AG04449 (cell line): ENCODE measurements around the gene IWS1.

ENCODE experiments used
- CTCF ChIA-PET: fragments of 350-600 bp; formaldehyde crosslinking; extraction: SDS; loops from one replicate; lab custom pipeline; 2021; ENCODE audit warnings: antibody characterized with exemption; lab: Yijun Ruan, JAX
- POLR2A ChIA-PET: fragments of 400-600, 350-600 bp; formaldehyde crosslinking; extraction: SDS; loops from one replicate; lab custom pipeline; 2020; ENCODE audit warnings: antibody characterized with exemption, inconsistent platforms; lab: Yijun Ruan, JAX
- DNase-seq: peaks from one replicate; pipeline ENCODE4 v3.0.0-alpha.2; 2010; ENCODE audit warnings: low read depth, low spot score
- H3K4me3 ChIP-seq: 2 replicates; pipeline ENCODE4 v1.5.1; 2011; ENCODE audit warnings: low read depth, mild to moderate bottlenecking, control low read depth, low read length
- CTCF ChIP-seq: IDR thresholded peaks from one replicate; pipeline ENCODE4 v1.5.1; 2011; ENCODE audit warnings: mild to moderate bottlenecking, moderate library complexity, low read length, control low read depth, inconsistent platforms; ENCODE audit not compliant: insufficient read depth; ENCODE audit errors: missing control alignments

The IWS1 gene

GRCh38 chr2:127510073-127510472, 16.2 kb downstream of the IWS1 start:
- CTCF ChIA-PET = interaction anchor here (0.7 kb wide), 1 partner anchor 185 kb away, joined by 3 read pairs; no protein-coding TSS in a partner anchor
- DNase-seq = no peak
- POLR2A ChIA-PET = no interaction called here

GRCh38 chr2:127508631-127509034, 17.7 kb downstream of the IWS1 start:
- peak; percentile 98 for DNase-seq
- no peak for TF ChIP-seq CTCF
- CTCF ChIA-PET = interaction anchor here (0.8 to 3.0 kb wide), 3 partner anchors 30 to 187 kb away, joined by 3 to 14 read pairs (median 5); no protein-coding TSS in a partner anchor
- POLR2A ChIA-PET = interaction anchor here (0.6 to 1.0 kb wide), 5 partner anchors 10 to 332 kb away, joined by 3 to 8 read pairs (median 3); partner anchors contain the start of gene IWS1
- H3K4me3 ChIP-seq = no peak overlapping the region

More at GRCh38 chr2:127510073-127510472, 16.2 kb downstream of the IWS1 start:
- no peak for TF ChIP-seq CTCF
- H3K4me3 ChIP-seq = no peak overlapping the region

- POLR2A ChIA-PET = interaction anchor here (0.6 to 1.0 kb wide), 6 partner anchors 10 to 353 kb away, joined by 3 to 8 read pairs (median 3); partner anchors contain the start of gene IWS1
- CTCF ChIA-PET = interaction anchor here (0.7 to 3.0 kb wide), 4 partner anchors 12 to 187 kb away, joined by 3 to 14 read pairs (median 4); no protein-coding TSS in a partner anchor
Observed at GRCh38 chr2:127508023-127508630, 18.2 kb downstream of the IWS1 start.

GRCh38 chr2:127506510-127506909, 19.8 kb downstream of the IWS1 start:
- POLR2A ChIA-PET = no interaction called here

More at GRCh38 chr2:127508023-127508630, 18.2 kb downstream of the IWS1 start:
- DNase-seq = no peak
- H3K4me3 ChIP-seq = no peak overlapping the region
- no peak for TF ChIP-seq CTCF

GRCh38 chr2:127504552-127505430, 21.5 kb downstream of the IWS1 start:
- CTCF ChIA-PET = interaction anchor here (0.9 to 2.5 kb wide), 6 partner anchors 9 to 180 kb away, joined by 3 to 15 read pairs (median 3); no protein-coding TSS in a partner anchor

More at GRCh38 chr2:127506510-127506909, 19.8 kb downstream of the IWS1 start:
- CTCF ChIA-PET = interaction anchor here (2.4 to 3.0 kb wide), 3 partner anchors 27 to 182 kb away, joined by 12 to 15 read pairs (median 14); no protein-coding TSS in a partner anchor
- no peak for TF ChIP-seq CTCF
- H3K4me3 ChIP-seq = no peak overlapping the region
- no peak for DNase-seq

More at GRCh38 chr2:127504552-127505430, 21.5 kb downstream of the IWS1 start:
- no peak for DNase-seq
- TF ChIP-seq CTCF = no peak
- no peak overlapping the region for H3K4me3 ChIP-seq
- POLR2A ChIA-PET = interaction anchor here (0.7 kb wide), 1 partner anchor 22 kb away, joined by 3 read pairs; the partner anchor contains the start of gene IWS1
